ENCODE data around the gene EEA1.

DNA sequence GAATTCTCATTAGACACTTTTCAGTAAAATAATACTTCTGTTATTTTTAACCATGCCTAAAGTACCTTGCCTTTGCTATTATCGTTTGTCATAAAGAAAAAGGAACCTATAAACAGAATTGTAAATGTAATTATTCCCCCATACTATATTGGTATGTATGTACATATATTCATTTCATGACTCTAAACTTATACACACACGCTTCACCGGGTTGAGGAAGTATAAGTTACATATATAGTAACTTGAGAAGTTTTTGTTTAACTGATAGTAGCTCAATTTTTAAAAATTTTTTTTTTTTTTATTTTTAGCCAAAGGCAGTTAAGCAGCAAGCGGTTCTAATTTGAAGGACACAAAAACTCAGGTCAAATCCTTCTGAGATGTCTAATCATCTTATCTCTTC lies 118.7 kb downstream of the EEA1 start:
- TF ChIP-seq, protein P1, sequence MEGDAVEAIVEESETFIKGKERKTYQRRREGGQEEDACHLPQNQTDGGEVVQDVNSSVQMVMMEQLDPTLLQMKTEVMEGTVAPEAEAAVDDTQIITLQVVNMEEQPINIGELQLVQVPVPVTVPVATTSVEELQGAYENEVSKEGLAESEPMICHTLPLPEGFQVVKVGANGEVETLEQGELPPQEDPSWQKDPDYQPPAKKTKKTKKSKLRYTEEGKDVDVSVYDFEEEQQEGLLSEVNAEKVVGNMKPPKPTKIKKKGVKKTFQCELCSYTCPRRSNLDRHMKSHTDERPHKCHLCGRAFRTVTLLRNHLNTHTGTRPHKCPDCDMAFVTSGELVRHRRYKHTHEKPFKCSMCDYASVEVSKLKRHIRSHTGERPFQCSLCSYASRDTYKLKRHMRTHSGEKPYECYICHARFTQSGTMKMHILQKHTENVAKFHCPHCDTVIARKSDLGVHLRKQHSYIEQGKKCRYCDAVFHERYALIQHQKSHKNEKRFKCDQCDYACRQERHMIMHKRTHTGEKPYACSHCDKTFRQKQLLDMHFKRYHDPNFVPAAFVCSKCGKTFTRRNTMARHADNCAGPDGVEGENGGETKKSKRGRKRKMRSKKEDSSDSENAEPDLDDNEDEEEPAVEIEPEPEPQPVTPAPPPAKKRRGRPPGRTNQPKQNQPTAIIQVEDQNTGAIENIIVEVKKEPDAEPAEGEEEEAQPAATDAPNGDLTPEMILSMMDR (IDR thresholded peaks at IDR 0.05), result no peak
- no peak for TF ChIP-seq POLR2A (IDR thresholded peaks at IDR 0.05)
- no peak for TF ChIP-seq POLR2AphosphoS5 (IDR thresholded peaks at IDR 0.05; ENCODE audit: insufficient read depth in 1 of 2, low read depth in 1 of 2)

Data from vagina (tissue), 2 donors.